Stomach smooth muscle (tissue), 2 donors: ENCODE data around the gene PANK2.
"Not testable (repeated sequence)": the region's sequence is repeated elsewhere in the genome, so short reads cannot be mapped to it uniquely, and the experiment has no call there.

Experiments
- H3K27ac ChIP-seq: one replicate; pipeline ENCODE4 v1.7.0; 2013; ENCODE audit warnings: mild to moderate bottlenecking, low read length, inconsistent platforms
- H3K27me3 ChIP-seq, 2 donors: one replicate each; pipeline ENCODE4 v1.7.0; 2013; ENCODE audit warnings: low read length in 2 of 2; ENCODE audit not compliant: insufficient read depth in 2 of 2, control insufficient read depth in 1 of 2
- H3K36me3 ChIP-seq, 2 donors: one replicate each; pipeline ENCODE4 v1.7.0; 2013; ENCODE audit warnings: low read length in 2 of 2; ENCODE audit not compliant: control insufficient read depth in 2 of 2, insufficient read depth in 2 of 2
- H3K4me1 ChIP-seq: one replicate; pipeline ENCODE4 v1.7.0; 2013; ENCODE audit warnings: low read length; ENCODE audit not compliant: control insufficient read depth, insufficient read depth
- H3K4me3 ChIP-seq, 2 donors: one replicate each; pipeline ENCODE4 v1.7.0; 2013; ENCODE audit warnings: low read length in 2 of 2
- H3K9ac ChIP-seq, 2 donors: one replicate each; pipeline ENCODE4 v1.7.0; 2013; ENCODE audit warnings: low read length in 2 of 2, mild to moderate bottlenecking in 1 of 2
- H3K9me3 ChIP-seq, 2 donors: one replicate each; pipeline ENCODE4 v1.7.0; 2013; ENCODE audit warnings: low read length in 2 of 2; ENCODE audit not compliant: control insufficient read depth in 2 of 2
- donor health status: healthy.
- donor health status: Pancreatic carcinoma.

Gene PANK2

DNA sequence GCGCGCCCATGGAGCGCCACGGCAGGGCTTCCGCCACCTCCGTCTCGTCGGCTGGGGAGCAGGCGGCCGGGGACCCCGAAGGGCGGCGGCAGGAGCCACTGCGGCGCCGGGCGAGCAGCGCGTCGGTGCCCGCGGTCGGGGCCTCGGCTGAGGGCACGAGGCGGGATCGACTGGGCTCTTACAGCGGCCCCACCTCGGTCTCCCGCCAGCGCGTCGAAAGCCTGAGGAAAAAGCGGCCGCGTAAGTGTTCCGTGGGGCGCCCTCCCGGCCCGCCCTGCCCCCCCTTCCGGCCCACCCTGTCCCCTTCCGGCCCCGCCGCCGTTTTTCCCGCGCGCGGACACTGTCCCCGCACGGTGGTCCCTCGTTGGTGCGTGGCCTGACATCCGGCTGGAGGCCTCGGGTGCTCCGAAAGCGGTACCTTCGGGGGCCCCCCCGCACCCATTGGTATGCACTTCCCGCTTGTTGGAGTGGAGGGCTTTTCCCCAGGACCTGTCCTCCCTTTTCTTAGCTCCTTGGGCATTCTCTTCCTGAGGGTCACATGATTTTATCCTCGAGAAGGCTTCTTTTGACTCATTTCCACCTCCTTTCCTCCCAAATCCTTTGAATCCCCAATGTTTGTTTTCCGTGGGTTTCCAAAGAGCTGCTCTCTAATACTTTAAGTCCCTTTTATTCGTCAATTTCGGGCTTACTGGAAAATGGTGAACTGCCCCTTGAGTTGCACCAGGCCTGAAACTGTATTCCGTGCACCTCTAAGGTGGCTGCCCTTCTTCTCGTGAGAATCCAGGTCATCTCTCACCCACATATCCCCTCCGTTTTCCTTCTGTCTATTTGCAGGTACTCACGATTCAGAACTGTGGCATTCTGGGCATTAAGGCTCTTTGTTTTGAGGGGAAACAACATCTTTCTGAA lies 556 bp downstream of the PANK2 start:
- Histone ChIP-seq H3K9me3 (no peaks in the 10 kb centered on the region), H3K9ac (peak overlapping the region; percentile 70 to 81), H3K4me3 (peak overlapping the region; percentile 85 to 96), H3K4me1 (peaks cover 31% of the 10 kb centered on the region), H3K27ac (peak overlapping the region; percentile 71), H3K27me3 (no peaks in the 10 kb centered on the region), H3K36me3 (no peaks in the 10 kb centered on the region)

DNA sequence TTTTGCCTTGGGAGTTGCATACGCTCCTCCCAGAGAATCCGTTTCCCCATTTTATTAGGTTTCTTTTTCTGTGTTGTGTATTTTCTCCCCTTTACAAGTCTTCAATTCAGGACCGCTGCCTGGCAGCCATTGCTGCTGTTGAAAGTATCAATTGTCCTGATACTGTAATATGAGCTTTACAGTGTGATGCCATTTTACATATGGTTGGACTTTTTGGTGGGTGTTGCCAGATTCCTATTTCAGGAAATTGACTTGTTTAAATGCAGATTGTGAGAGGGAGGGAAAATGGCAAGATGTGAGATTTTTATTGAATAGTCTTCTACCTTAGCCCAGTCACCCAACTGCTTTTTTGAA lies 1.2 kb downstream of the PANK2 start:
- H3K4me1 ChIP-seq, result peaks cover 31% of the 10 kb centered on the region

DNA sequence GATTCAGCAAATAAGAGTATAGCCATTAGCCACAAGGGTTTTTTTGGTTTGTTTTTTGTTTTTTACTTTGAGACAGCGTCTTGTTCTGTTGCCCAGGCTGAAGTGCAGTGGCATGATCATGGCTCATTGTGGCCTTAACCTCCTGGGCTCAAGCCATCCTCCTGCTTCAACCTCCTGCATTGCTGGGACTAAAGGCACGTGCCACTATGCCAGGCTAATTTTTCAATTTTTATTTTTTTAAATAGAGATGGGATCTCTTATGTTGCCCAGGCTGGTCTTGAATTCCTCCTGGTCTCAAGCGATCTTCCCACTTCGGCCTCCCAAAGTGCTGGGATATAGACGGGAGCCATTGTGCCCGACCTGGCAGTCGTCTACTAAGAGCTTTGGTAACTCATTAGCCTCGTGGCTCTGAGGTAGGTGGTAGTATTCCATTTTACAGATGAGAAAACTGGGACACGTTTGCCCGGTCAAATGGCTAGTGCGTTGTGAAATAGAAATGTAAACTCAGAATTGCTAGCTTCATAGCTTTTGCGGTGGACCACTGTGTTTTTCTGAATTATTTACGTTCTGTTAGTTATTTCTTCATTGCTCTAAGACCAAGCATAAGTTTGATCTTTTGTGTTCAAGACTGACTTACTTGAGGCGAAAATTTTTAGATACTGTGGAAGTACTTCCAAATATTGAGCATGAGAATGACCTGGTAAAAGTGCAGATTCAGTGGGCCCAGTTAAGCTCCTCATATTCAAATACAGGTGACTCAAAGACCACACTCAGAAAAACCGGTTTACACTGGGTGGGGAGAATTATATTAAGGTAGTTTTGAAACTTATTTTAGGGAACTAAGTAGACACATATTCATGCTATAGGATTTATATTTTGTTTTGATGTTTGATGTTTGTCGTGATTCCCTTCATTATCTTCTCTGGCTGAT lies 2.1 kb downstream of the PANK2 start:
- Histone ChIP-seq H3K27me3 (no peaks in the 10 kb centered on the region), H3K4me1 (peaks cover 32% of the 10 kb centered on the region), H3K9me3 (no peaks in the 10 kb centered on the region), H3K27ac (no peak overlapping the region), H3K36me3 (no peaks in the 10 kb centered on the region), H3K9ac (peak overlapping the region in 1 of 2 donors; percentile 70), H3K4me3 (peak overlapping the region; percentile 85 to 96)

More for the DNA sequence above, 1.2 kb downstream of the PANK2 start:
- Histone ChIP-seq H3K4me3 (peak overlapping the region; percentile 85 to 96), H3K27ac (peak overlapping the region; percentile 71), H3K9ac (peak overlapping the region; percentile 70 to 81), H3K9me3 (no peaks in the 10 kb centered on the region), H3K36me3 (no peaks in the 10 kb centered on the region), H3K27me3 (no peaks in the 10 kb centered on the region)

DNA sequence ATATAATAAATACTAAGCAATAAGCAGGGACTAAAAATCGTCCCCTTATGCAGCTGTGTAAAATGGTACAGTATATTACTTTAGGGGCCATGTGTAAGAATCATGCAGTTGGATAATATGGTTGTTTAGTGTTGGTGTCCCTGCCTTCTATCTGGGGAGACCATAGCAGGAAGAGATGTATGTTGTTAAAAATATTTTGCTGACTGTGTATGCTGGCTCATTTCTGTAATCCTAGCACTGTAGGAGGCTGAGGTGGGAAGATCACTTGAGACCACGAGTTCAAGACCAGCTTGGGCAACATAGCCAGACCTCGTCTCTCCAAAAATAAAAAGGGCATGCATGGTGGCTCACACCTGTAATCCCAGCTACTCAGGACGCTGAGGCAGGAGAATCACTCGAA lies 5.6 kb downstream of the PANK2 start:
- no peaks in the 10 kb centered on the region for H3K27me3 ChIP-seq
- H3K4me3 ChIP-seq, result no peak overlapping the region
- no peak overlapping the region for H3K27ac ChIP-seq
- H3K36me3 ChIP-seq, result no peaks in the 10 kb centered on the region
- H3K9me3 ChIP-seq, result no peaks in the 10 kb centered on the region
- no peak overlapping the region for H3K9ac ChIP-seq
- peaks cover 38% of the 10 kb centered on the region for H3K4me1 ChIP-seq

DNA sequence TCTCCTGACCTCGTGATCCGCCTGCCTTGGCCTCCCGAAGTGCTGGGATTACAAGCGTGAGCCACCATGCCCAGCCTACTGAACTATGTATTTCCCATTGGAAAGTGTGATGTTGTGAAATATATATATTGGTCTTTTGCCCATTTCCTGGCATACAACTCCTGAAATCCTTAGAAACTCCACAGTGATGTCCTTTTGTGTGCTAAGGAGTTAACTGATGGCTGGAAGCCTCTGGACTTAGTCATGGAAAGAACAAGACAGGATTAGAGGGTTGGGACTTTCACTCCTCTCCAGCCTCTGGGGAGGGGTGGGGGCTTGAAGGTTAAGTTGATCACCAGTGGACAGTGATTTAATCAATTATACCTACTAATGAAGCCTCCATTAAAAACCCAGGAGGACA lies 7.1 kb downstream of the PANK2 start:
- Histone ChIP-seq H3K4me3 (no peak overlapping the region), H3K27ac (no peak overlapping the region), H3K9ac (no peak overlapping the region), H3K9me3 (no peaks in the 10 kb centered on the region), H3K27me3 (no peaks in the 10 kb centered on the region), H3K4me1 (peaks cover 27% of the 10 kb centered on the region), H3K36me3 (no peaks in the 10 kb centered on the region)

DNA sequence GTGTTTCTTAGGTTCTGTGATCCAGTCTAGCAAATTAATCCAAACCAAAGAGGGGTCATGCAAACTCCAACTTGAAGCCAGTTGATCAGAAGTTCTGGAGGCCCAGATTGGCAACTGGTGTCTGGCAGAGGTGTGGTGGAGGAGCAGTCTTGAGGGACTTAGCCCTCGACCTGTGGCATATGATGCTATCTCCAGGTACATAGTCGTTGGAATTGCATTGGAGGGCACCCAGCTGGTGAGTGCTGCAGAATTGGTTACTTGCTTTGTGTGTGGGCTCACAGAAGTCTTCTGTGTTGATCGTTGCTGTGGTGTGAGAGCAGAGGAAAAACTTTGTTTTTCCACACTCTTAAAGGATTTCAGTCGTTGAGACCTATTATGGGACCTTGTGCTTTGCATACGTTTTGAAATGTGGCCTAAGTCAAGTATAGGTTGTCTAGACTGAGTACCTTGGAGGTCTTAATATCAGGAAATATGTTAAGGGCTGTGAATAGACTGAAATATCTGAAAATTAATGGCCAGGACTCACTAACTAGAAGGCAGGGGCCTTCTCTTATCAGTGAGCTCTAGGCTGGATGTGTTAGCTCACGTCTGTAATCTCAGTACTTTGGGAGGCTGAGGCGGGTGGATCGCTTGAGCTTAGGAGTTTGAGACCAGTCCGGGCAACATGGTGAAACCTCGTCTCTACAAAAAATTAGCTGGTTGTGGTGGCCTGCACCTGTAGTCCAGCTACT lies 7.8 kb downstream of the PANK2 start:
- Histone ChIP-seq H3K27me3 (no peaks in the 10 kb centered on the region), H3K36me3 (no peaks in the 10 kb centered on the region), H3K27ac (no peak overlapping the region), H3K9me3 (no peaks in the 10 kb centered on the region), H3K4me1 (peaks cover 20% of the 10 kb centered on the region), H3K4me3 (no peak overlapping the region), H3K9ac (no peak overlapping the region)

DNA sequence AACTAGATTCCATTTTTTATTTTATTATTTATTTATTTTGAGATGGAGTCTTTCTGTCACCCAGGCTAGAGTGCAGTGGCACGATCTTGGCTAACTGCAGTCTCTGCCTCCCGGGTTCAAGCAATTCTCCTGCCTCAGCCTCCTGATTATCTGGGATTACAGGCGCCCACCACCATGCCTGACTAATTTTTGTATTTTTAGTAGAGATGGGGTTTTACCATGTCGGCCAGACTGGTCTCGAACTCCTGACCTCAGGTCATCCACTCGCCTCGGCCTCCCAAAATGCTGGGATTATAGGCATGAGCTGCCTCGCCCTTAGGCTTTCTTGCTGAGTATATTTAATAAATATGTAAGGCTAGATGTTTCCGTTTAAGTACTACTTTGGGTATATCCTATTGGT lies 9.0 kb downstream of the PANK2 start:
- peaks cover 20% of the 10 kb centered on the region for H3K4me1 ChIP-seq
- not testable (repeated sequence) for H3K27ac ChIP-seq

DNA sequence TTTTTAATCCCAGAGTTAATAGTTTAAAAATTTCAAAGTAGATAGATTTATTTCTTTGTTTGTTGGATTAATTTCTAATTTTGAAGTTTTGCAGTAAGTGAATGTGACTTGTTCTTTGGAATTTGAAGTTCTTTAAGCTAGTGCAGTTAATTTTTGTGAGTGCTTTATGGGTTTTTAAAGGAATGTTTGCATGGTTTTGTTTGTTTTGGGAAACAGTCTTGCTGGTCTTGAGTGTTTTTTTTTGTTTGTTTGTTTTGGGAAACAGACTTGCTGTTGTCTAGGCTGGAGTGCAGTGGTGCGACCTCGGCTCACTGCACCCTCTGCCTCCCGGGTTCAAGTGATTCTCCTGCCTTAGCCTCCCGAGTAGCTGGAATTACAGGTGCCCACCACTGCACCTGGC lies 9.5 kb downstream of the PANK2 start:
- no peak overlapping the region for H3K27ac ChIP-seq
- H3K4me1 ChIP-seq, result peaks cover 21% of the 10 kb centered on the region
- no peaks in the 10 kb centered on the region for H3K27me3 ChIP-seq
- no peaks in the 10 kb centered on the region for H3K9me3 ChIP-seq
- no peaks in the 10 kb centered on the region for H3K36me3 ChIP-seq
- no peak overlapping the region for H3K4me3 ChIP-seq
- no peak overlapping the region for H3K9ac ChIP-seq

More for the DNA sequence above, 9.0 kb downstream of the PANK2 start:
- not testable (repeated sequence) for H3K27me3 ChIP-seq, H3K9ac ChIP-seq, H3K36me3 ChIP-seq, H3K9me3 ChIP-seq, H3K4me3 ChIP-seq

DNA sequence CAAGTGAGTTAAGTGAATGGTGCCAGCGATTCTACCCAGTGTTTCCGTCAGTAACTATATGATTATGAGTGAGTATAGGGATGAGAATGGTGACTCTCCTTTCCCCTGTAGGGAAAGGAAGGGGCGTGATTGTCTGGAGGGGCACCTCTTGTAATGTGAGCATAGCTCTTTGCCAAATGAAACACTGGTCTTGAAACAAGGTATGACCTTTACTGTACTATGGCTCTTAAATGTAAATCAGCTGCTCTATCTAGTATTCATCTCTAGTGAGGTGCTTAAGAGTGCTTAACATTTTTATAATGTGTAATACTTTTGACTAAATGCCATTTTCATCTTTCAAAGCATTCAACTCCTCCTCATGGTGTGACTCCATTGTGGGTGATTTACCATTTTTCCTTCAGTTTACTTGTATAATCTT lies 11.0 kb downstream of the PANK2 start:
- Histone ChIP-seq H3K9me3 (no peaks in the 10 kb centered on the region), H3K4me3 (no peak overlapping the region), H3K4me1 (peaks cover 21% of the 10 kb centered on the region), H3K27ac (no peak overlapping the region), H3K36me3 (no peaks in the 10 kb centered on the region), H3K9ac (no peak overlapping the region), H3K27me3 (no peaks in the 10 kb centered on the region)

DNA sequence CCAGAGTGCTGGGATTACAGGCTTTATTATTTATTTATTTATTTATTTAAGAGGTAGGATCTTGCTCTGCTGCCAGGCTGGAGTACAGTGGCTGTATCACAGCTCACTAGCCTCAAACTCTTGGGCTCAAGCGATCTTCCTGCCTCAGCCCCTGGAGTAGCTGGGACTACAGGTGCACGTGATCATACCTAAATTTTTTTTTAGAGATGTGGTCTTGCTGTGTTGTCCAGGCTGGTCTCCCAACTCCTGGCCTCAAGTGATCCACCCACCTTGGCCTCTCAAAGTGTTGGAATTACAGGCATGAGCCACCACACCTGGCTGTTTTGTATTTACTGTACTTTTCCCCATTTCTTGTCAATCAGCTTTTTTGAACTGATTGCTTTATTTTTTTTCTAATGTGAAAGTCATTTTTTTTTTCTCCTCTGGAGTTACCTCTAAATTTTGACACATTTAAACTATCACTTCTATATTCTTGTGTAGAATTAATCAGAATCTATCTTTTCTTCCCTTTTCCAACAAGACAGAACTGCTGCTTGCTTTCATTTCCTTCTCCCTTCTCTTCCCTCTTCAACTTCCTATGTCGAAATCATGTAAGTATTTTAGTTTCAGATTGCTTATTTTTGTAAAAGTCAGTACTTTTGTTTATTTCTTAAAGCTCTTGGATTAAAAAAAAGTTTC lies 12.0 kb downstream of the PANK2 start:
- Histone ChIP-seq H3K4me1 (peaks cover 20% of the 10 kb centered on the region), H3K9ac (no peak overlapping the region), H3K27me3 (no peaks in the 10 kb centered on the region), H3K27ac (no peak overlapping the region), H3K9me3 (no peaks in the 10 kb centered on the region), H3K36me3 (no peaks in the 10 kb centered on the region), H3K4me3 (no peak overlapping the region)
